BE2C (cell line): ENCODE results near the gene OSCP1. TPM values are rescaled to one million over a fixed set of nuclear protein-coding genes. Genes with fewer than 3 reads are reported as not detected.
"Not testable (repeated sequence)": the region's sequence is repeated elsewhere in the genome, so short reads cannot be mapped to it uniquely, and the experiment has no call there.

Source experiments
- DNase-seq: peaks from one replicate; pipeline ENCODE4 v3.0.0-alpha.2; 2020
- H3K27me3 ChIP-seq: fragments of 250-450 bp; sonication (Bioruptor Pico); 2 replicates; pipeline ENCODE4 v1.5.1; 2020; ENCODE audit warnings: mild to moderate bottlenecking
- H3K36me3 ChIP-seq: fragments of 250-450 bp; sonication (Bioruptor Pico); 2 replicates; pipeline ENCODE4 v1.5.1; 2020; ENCODE audit warnings: mild to moderate bottlenecking
- H3K4me1 ChIP-seq: fragments of 250-450 bp; sonication (Bioruptor Pico); 2 replicates; pipeline ENCODE4 v1.5.1; 2020
- H3K4me3 ChIP-seq: 2 replicates; pipeline ENCODE4 v1.5.1; 2011; ENCODE audit warnings: low read depth, low read length
- H3K9me3 ChIP-seq: fragments of 250-450 bp; sonication (Bioruptor Pico); 2 replicates; pipeline ENCODE4 v1.5.1; 2020
- CTCF ChIP-seq: IDR thresholded peaks from 2 replicates; pipeline ENCODE4 v1.5.1; 2012; ENCODE audit warnings: mild to moderate bottlenecking, low read depth, low read length
- polyA plus RNA-seq: library from polyadenylated mRNA; unstranded; fragments of >200 nt; gene quantifications from one replicate; pipeline ENCODE4 v1.2.1, GENCODE V29; 2012; ENCODE audit warnings: low read depth, missing spikeins; ENCODE audit not compliant: insufficient read length, insufficient read depth

The OSCP1 gene
- polyA plus RNA-seq = 1.4 TPM

DNA sequence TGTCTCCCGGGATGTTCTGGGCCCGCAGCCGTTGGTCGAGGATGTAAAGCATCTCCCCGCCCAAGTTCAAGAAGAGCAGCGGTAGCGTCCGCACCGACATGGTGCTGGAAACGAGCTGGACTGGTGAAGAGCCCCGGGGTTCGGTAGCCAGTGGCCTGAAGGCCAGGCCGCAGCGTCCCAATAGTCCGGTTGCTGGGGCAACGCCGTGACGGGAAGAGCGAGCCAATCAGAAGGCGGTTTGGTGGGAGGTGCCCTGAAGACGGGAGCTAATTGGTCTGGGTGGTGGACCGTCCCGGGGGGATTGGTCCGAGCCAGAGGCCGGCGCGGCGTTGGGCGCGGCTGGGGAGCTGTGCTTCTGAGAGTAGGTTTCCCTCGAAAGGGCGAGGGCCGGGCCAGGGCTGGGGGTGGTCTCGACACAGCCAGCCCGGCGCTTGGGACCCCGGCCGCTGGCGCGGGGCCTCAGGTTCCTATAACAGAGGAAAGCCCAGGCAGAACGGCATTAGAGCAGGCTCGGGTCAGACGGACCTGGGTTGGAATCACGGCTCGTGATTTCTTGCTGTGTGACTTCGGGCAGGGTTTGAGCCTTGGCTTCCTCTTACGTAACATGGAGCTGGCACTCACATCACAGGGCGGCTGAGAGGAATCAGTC lies at the start of gene OSCP1:
Gene OSCP1 (minus strand): TSS at position 182 of the 649 bp plus-strand sequence. CDS start 82 bp downstream, at position 100.
- Histone ChIP-seq H3K4me1 (no peaks in the 10 kb centered on the region), H3K27me3 (no peaks in the 10 kb centered on the region), H3K9me3 (no peaks in the 10 kb centered on the region), H3K4me3 (peak within 1 kb of the TSS; percentile 68), H3K36me3 (no peaks in the 10 kb centered on the region)
- peak; percentile 89 for DNase-seq
- TF ChIP-seq CTCF = no peak

GRCh38 chr1:36497207-36497606 lies 47.0 kb upstream of the OSCP1 start:
- no peaks in the 10 kb centered on the region for H3K4me1 ChIP-seq
- no peaks in the 10 kb centered on the region for H3K27me3 ChIP-seq
- no peaks in the 10 kb centered on the region for H3K36me3 ChIP-seq
- H3K9me3 ChIP-seq = no peaks in the 10 kb centered on the region
- TF ChIP-seq CTCF = no peak
- DNase-seq = no peak
- H3K4me3 ChIP-seq = no peak overlapping the region

- DNase-seq = no peak
- no peaks in the 10 kb centered on the region for H3K36me3 ChIP-seq
- TF ChIP-seq CTCF = no peak
- no peaks in the 10 kb centered on the region for H3K4me1 ChIP-seq
- H3K4me3 ChIP-seq = no peak overlapping the region
- no peaks in the 10 kb centered on the region for H3K27me3 ChIP-seq
- no peaks in the 10 kb centered on the region for H3K9me3 ChIP-seq
Measured at GRCh38 chr1:36494971-36495370, 44.7 kb upstream of the OSCP1 start.

DNA sequence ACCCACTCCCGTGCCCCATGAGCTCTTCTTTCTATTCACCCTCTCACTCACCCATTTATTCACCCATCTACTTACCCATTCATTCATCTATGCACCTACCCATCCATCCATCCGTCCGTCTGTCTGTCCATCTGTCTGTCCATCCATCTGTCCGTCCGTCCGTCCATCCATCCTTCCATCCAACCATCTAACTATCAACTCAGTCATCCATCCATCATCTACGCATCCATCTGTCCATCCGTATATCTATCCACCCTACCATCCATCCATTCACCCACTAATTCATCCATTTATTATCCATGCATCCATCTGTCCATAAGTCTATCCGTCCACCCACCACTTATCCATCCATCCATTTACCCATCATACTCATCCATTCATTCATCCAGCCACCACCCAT lies 43.3 kb upstream of the OSCP1 start:
- H3K27me3 ChIP-seq = no peaks in the 10 kb centered on the region
- H3K4me1 ChIP-seq = no peaks in the 10 kb centered on the region
- no peak overlapping the region for H3K4me3 ChIP-seq
- no peak for DNase-seq
- no peak for TF ChIP-seq CTCF
- H3K9me3 ChIP-seq = no peaks in the 10 kb centered on the region
- H3K36me3 ChIP-seq = no peaks in the 10 kb centered on the region

DNA sequence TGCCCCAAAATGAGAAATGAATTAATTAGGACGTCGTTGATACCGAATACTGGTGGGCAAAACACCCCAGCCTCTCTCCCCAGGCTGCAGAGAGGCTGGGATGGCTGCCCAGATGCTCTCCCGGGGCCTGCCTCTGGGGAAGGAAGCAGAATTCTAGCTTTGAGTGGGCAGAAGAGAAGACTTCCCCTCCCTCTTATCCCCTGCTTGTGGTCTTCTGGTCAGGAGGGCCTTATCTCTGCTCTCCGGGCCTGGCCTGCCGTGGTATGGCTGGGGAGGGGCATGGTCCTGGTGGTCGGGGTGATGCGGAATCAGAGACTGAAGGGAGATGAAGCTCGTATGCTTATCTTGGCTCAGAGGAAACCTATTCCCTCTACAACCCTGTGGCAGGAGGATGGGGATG lies 42.2 kb upstream of the OSCP1 start:
- Histone ChIP-seq H3K4me1 (no peaks in the 10 kb centered on the region), H3K4me3 (no peak overlapping the region), H3K9me3 (no peaks in the 10 kb centered on the region), H3K36me3 (no peaks in the 10 kb centered on the region), H3K27me3 (no peaks in the 10 kb centered on the region)
- no peak for TF ChIP-seq CTCF
- no peak for DNase-seq

- DNase-seq, H3K27me3 ChIP-seq, H3K9me3 ChIP-seq, H3K36me3 ChIP-seq, H3K4me1 ChIP-seq, H3K4me3 ChIP-seq: not testable (repeated sequence)
Measured at GRCh38 chr1:36489258-36490051, 39.2 kb upstream of the OSCP1 start.
